HepG2 (cell line): ENCODE data around the gene TSEN54. TPM values are rescaled to one million over a fixed set of nuclear protein-coding genes. Genes with fewer than 3 reads are reported as not detected.

Experiments used
- ATAC-seq: fragments of 200-7000 bp; cut with Tn5 transposase; 3 replicates; pipeline ENCODE4 v1.9.1; 2020; ENCODE audit warnings: mild to moderate bottlenecking, moderate library complexity
- BruUV-seq: library from RNA; stranded (reverse); fragments of 400-500 nt; replicated peaks from 2 replicates; lab custom pipeline; 2021; lab: Mats Ljungman, UMichigan
- CTCF ChIA-PET: fragments of 300-600 bp; formaldehyde crosslinking; extraction: SDS; loops from one replicate; lab custom pipeline; 2021; ENCODE audit warnings: low total read pairs, inconsistent platforms, low intra/inter-chr PET ratio; lab: Yijun Ruan, JAX
- POLR2A ChIA-PET: fragments of 350-600 bp; sonication (Branson Sonifier 250); formaldehyde crosslinking; loops from one replicate; lab custom pipeline; 2020; ENCODE audit warnings: antibody characterized with exemption, inconsistent platforms; lab: Yijun Ruan, JAX
- DNase-seq: peaks from one replicate; pipeline ENCODE4 v3.0.0-alpha.2; 2015; ENCODE audit warnings: low spot score
- FAIRE-seq: peaks from 3 replicates; lab custom pipeline; 2011; peaks lifted over from hg19 to GRCh38; lab: Jason Lieb, UNC
- H2AFZ ChIP-seq: one replicate; pipeline ENCODE4 v1.6.1; 2011; ENCODE audit warnings: low read length, inconsistent platforms
- H3K27ac ChIP-seq: fragments of 300-600 bp; 3 replicates; pipeline ENCODE4 v1.8.0; 2011; ENCODE audit warnings: mixed run types, mild to moderate bottlenecking, mixed read lengths, low read length, inconsistent platforms; ENCODE audit not compliant: insufficient read depth; ENCODE audit errors: extremely low read length
- H3K27me3 ChIP-seq, 2 experiments: fragments of 200-600 bp in 1 of 2; 2 replicates in 1 of 2; 3 replicates in 1 of 2; pipeline versions ENCODE4 v1.6.0 to v1.8.0; 2011; ENCODE audit warnings: low read length in 2 of 2, mild to moderate bottlenecking in 2 of 2, moderate library complexity in 2 of 2, inconsistent platforms in 1 of 2; ENCODE audit not compliant: insufficient read depth in 2 of 2, control insufficient read depth in 1 of 2
- H3K36me3 ChIP-seq, 2 experiments: fragments of 200-600 bp in 1 of 2; replicated peaks in 1 of 2; 2 replicates in 1 of 2; 3 replicates in 1 of 2; pipeline versions ENCODE4 v1.5.1 to v1.8.0; 2011; ENCODE audit warnings: low read length in 2 of 2, inconsistent platforms in 1 of 2; ENCODE audit not compliant: insufficient read depth in 2 of 2, control insufficient read depth in 1 of 2
- H3K4me1 ChIP-seq: 2 replicates; pipeline ENCODE4 v1.5.1; 2012; ENCODE audit warnings: low read length, inconsistent platforms; ENCODE audit not compliant: insufficient read depth
- H3K4me2 ChIP-seq: 2 replicates; pipeline ENCODE4 v1.6.0; 2011; ENCODE audit warnings: low read depth, low read length, inconsistent platforms
- H3K4me3 ChIP-seq, 3 experiments: fragments of 200-600 bp in 1 of 3; sonication (generic), shearing (Covaris generic) in 1 of 3; replicated peaks in 1 of 3; 2 replicates each; pipeline ENCODE4 v1.5.1; 2011 to 2016; ENCODE audit warnings: low read length in 3 of 3, inconsistent platforms in 2 of 3, low read depth in 2 of 3, mild to moderate bottlenecking in 2 of 3, control low read depth in 1 of 3, mixed read lengths in 1 of 3; ENCODE audit not compliant: insufficient read depth in 1 of 3
- H3K79me2 ChIP-seq: one replicate; pipeline ENCODE4 v1.6.1; 2011; ENCODE audit warnings: low read length, inconsistent platforms; ENCODE audit not compliant: insufficient read depth
- H3K9ac ChIP-seq: 2 replicates; pipeline ENCODE4 v1.6.0; 2011; ENCODE audit warnings: mild to moderate bottlenecking, low read depth, low read length, inconsistent platforms; ENCODE audit not compliant: insufficient read depth
- H3K9me3 ChIP-seq: 2 replicates; pipeline ENCODE4 v1.5.1; 2012; ENCODE audit warnings: mild to moderate bottlenecking, low read length
- H4K20me1 ChIP-seq: 2 replicates; pipeline ENCODE4 v1.6.0; 2011; ENCODE audit warnings: inconsistent platforms, mild to moderate bottlenecking, low read length, moderate library complexity; ENCODE audit not compliant: insufficient read depth
- ZNF720 ChIP-seq: sonication (generic); formaldehyde crosslinking; IDR thresholded peaks from 2 replicates; pipeline ENCODE4 v1.4.0; 2020; ENCODE audit warnings: missing genetic modification reagents
- ZNF891 ChIP-seq: sonication (generic); formaldehyde crosslinking; IDR thresholded peaks from 2 replicates; pipeline ENCODE4 v1.5.0; 2020; ENCODE audit warnings: mild to moderate bottlenecking, missing genetic modification reagents
- ZSCAN29 ChIP-seq: sonication (generic); formaldehyde crosslinking; conservative IDR thresholded peaks from 2 replicates; pipeline ENCODE4 v1.4.0; 2020; ENCODE audit warnings: mild to moderate bottlenecking, missing genetic modification reagents
- WGBS: methylation state at CpG from one replicate; pipeline ENCODE4 v1.1.6; 2017; ENCODE audit warnings: low lambda C conversion rate; 5-methylcytosine and 5-hydroxymethylcytosine counted together
- in situ Hi-C: cut with HindIII; loops from 2 replicates; pipeline ENCODE4 v1.10.0; 2017; ENCODE audit warnings: low pct_unique_long_range_greater_than_20kb; ENCODE audit not compliant: extremely low pct_ligation_motif_present
- intact Hi-C: fragments of 100-400 bp; cut with micrococcal nuclease; formaldehyde crosslinking; loops from one replicate; pipeline ENCODE4 v1.10.0; 2022; ENCODE audit not compliant: unreplicated experiment
- polyA plus RNA-seq, 8 experiments: library from polyadenylated mRNA; depleted of rRNA in 3 of 8; stranded (reverse) in 7 of 8; unstranded in 1 of 8; fragments of >200 nt; fragmentation: Illumina TruSeq in 4 of 8; extraction: Trizol in 4 of 8; gene quantifications; 2 replicates each; pipeline versions ENCODE4 v1.2.1 to v1.2.3, GENCODE V29; 2011 to 2016; ENCODE audit warnings: low read depth in 4 of 8, missing spikeins in 1 of 8, mixed read lengths in 1 of 8; ENCODE audit not compliant: insufficient read depth in 1 of 8
- total RNA-seq, 5 experiments: library from RNA; depleted of rRNA; stranded (reverse); fragments of >200 nt; fragmentation: Illumina TruSeq; extraction: Trizol; gene quantifications; 2 replicates each; pipeline ENCODE4 v1.2.3, GENCODE V29; 2016; ENCODE audit warnings: low read depth in 1 of 5
- TF ChIP-seq, protein P1 (sequence below): sonication (generic); formaldehyde crosslinking; IDR thresholded peaks from 2 replicates; pipeline ENCODE4 v1.4.0; 2020; ENCODE audit warnings: missing genetic modification reagents, borderline replicate concordance
- TF ChIP-seq, protein P2 (sequence below): sonication (generic); formaldehyde crosslinking; IDR thresholded peaks from 2 replicates; pipeline ENCODE4 v1.4.0; 2020; ENCODE audit warnings: missing genetic modification reagents, low read depth, mild to moderate bottlenecking, borderline replicate concordance

The TSEN54 gene
- total and polyA plus RNA-seq, 2 of the 13 experiments (the other 11 are each of a cell fraction or from before 2014, with no cell fraction given), result 62.9 to 63.3 TPM

DNA sequence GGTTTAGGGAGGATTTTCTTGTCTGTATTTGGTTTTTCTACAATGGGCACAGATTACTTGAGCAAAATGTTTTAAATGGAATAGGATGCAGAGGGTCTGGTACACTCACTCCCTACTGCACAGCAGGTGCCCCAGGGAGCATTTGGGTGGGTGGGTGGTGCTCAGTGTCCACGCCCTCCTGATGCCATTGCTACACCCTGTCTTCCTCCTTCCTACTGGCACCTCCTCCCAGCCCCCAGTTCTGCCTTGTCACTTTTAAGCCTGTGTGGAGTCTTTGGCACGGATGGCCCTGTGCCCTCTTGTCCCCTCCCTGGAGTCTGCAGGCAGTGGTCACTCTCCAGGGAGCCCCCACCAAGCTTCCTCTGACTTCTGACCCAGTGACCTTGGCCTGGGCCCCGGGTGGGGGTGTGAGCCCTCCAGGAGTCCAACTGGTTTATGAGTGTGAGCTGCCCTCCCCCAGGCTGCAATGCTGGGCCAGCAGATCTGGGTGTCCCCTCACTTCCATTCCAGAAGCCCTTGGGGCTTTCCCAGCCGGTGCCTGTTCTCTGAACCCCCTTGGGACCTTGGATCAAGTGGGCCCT lies 24.7 kb downstream of the TSEN54 start (continued):
- TF ChIP-seq, protein P1, sequence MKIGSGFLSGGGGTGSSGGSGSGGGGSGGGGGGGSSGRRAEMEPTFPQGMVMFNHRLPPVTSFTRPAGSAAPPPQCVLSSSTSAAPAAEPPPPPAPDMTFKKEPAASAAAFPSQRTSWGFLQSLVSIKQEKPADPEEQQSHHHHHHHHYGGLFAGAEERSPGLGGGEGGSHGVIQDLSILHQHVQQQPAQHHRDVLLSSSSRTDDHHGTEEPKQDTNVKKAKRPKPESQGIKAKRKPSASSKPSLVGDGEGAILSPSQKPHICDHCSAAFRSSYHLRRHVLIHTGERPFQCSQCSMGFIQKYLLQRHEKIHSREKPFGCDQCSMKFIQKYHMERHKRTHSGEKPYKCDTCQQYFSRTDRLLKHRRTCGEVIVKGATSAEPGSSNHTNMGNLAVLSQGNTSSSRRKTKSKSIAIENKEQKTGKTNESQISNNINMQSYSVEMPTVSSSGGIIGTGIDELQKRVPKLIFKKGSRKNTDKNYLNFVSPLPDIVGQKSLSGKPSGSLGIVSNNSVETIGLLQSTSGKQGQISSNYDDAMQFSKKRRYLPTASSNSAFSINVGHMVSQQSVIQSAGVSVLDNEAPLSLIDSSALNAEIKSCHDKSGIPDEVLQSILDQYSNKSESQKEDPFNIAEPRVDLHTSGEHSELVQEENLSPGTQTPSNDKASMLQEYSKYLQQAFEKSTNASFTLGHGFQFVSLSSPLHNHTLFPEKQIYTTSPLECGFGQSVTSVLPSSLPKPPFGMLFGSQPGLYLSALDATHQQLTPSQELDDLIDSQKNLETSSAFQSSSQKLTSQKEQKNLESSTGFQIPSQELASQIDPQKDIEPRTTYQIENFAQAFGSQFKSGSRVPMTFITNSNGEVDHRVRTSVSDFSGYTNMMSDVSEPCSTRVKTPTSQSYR (CRISPR knock-in tag), result no peak
- TF ChIP-seq, all 625 proteins: peak for 32

DNA sequence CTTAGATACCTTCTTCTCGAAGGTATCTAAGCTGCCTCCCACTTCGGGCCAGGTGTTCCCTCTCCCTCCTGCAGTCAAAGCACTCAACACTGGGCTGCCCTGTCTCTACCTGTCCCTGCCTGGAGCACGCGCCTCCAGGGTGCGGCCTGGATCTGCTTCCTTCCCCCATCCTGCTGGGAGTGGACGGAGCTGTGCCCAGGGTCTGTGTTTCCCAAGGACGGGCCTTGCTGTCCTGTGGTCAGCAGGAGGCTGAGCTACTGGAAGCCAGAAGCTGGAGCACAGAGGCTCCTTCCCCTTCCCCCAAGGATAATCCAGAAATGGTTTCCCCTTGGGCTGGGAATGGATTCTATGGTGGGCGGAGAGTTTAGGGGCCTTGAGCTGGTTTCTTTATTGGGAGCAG lies 25.9 kb downstream of the TSEN54 start:
- Histone ChIP-seq H2AFZ (no peak overlapping the region), H3K27me3 (no peaks in the 10 kb centered on the region), H3K4me2 (no peak overlapping the region), H3K9me3 (no peaks in the 10 kb centered on the region), H3K9ac (no peak overlapping the region), H3K27ac (no peak overlapping the region), H3K36me3 (peaks cover 4 to 18% of the 10 kb centered on the region in 2 experiments; a peak in 3 of 5 replicates), H3K4me3 (no peak overlapping the region), H3K79me2 (peaks cover 14% of the 10 kb centered on the region)
- intact Hi-C loops (no loop called here), in situ Hi-C loops (no loop called here)
- CTCF ChIA-PET, result no interaction called here
- no peak for ATAC-seq
- FAIRE-seq, result no peak
- BruUV-seq, result no TSS peak
- WGBS, result 96% methylated on average over 8 of the region's 8 CpGs
- TF ChIP-seq ZNF891 (CRISPR knock-in tag), result peak; percentile 12; the same call in 1 of the 2 replicates
- TF ChIP-seq, protein P2, sequence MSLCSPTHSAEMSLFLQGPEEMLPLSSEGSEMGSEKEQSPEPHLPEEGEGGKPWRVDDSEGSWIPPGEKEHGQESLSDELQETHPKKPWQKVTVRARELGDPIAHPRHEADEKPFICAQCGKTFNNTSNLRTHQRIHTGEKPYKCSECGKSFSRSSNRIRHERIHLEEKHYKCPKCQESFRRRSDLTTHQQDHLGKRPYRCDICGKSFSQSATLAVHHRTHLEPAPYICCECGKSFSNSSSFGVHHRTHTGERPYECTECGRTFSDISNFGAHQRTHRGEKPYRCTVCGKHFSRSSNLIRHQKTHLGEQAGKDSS (CRISPR knock-in tag), result no peak
- TF ChIP-seq ZSCAN29 (CRISPR knock-in tag), result no peak
- no peak for TF ChIP-seq ZNF720 (CRISPR knock-in tag)
- TF ChIP-seq, all 625 proteins: peak for 1
- Histone ChIP-seq H3K4me1 (peaks cover 58% of the 10 kb centered on the region), H4K20me1 (no peaks in the 10 kb centered on the region)
- DNase-seq, result no peak
- POLR2A ChIA-PET, result interaction anchor here (0.7 to 2.7 kb wide), 4 partner anchors 11 to 114 kb away, joined by 3 to 9 read pairs (median 4); partner anchors contain the start of gene TSEN54
